Panc1 (cell line): ENCODE results near the gene ROBO1.

Experiments used
- CTCF ChIP-seq: fragments of 450-650 bp; IDR thresholded peaks from 2 replicates; pipeline ENCODE4 v1.5.1; 2017; ENCODE audit warnings: mild to moderate bottlenecking
- POLR2AphosphoS5 ChIP-seq: IDR thresholded peaks from 2 replicates; pipeline ENCODE4 v1.6.1; 2012; ENCODE audit warnings: mild to moderate bottlenecking, low read depth, low read length, moderate library complexity
- REST ChIP-seq, 2 experiments: IDR thresholded peaks; 2 replicates each; pipeline ENCODE4 v1.6.1; 2011 to 2012; ENCODE audit warnings: low read depth in 2 of 2, control low read depth in 1 of 2, low read length in 1 of 2, mild to moderate bottlenecking in 1 of 2, moderate library complexity in 1 of 2; ENCODE audit not compliant: insufficient read depth in 1 of 2
- SIN3A ChIP-seq: IDR thresholded peaks from 2 replicates; pipeline ENCODE4 v1.6.1; 2012; ENCODE audit warnings: low read depth, mild to moderate bottlenecking, low read length, moderate library complexity, borderline replicate concordance; ENCODE audit not compliant: insufficient read depth

GRCh38 chr3:79632842-79633241, 135.0 kb downstream of the ROBO1 start:
- TF ChIP-seq CTCF (no peak), POLR2AphosphoS5 (no peak), SIN3A (no peak), REST (IDR thresholded peaks at IDR 0.05; ENCODE audit: insufficient read depth in 1 of 2, low read depth in 2 of 2, low read length in 1 of 2) (no peak)
